Astrocyte (in vitro differentiated cells and primary cell): ENCODE data around the gene TAS1R1. TPM values are rescaled to one million over a fixed set of nuclear protein-coding genes. Genes with fewer than 3 reads are reported as not detected.

Source experiments
- DNase-seq: peaks from one replicate; pipeline ENCODE4 v3.0.0-alpha.2; 2010; ENCODE audit warnings: low read depth
- FAIRE-seq: peaks from 2 replicates; lab custom pipeline; 2011; peaks lifted over from hg19 to GRCh38; lab: Jason Lieb, UNC
- H2AFZ ChIP-seq: 2 replicates; pipeline ENCODE4 v1.6.0; 2012; ENCODE audit warnings: low read depth, low read length, inconsistent platforms
- H3K27ac ChIP-seq: 2 replicates; pipeline ENCODE4 v1.5.1; 2011; ENCODE audit warnings: low read depth, low read length, inconsistent platforms
- H3K27me3 ChIP-seq: 2 replicates; pipeline ENCODE4 v1.6.0; 2011; ENCODE audit warnings: low read length, inconsistent platforms; ENCODE audit not compliant: insufficient read depth
- H3K36me3 ChIP-seq: 2 replicates; pipeline ENCODE4 v1.5.1; 2011; ENCODE audit warnings: low read length, inconsistent platforms; ENCODE audit not compliant: insufficient read depth
- H3K4me1 ChIP-seq: 2 replicates; pipeline ENCODE4 v1.5.1; 2011; ENCODE audit warnings: low read length, inconsistent platforms; ENCODE audit not compliant: insufficient read depth
- H3K4me2 ChIP-seq: 2 replicates; pipeline ENCODE4 v1.6.0; 2012; ENCODE audit warnings: low read length, inconsistent platforms
- H3K4me3 ChIP-seq: 2 replicates; pipeline ENCODE4 v1.5.1; 2011; ENCODE audit warnings: low read depth, mild to moderate bottlenecking, low read length, inconsistent platforms; ENCODE audit not compliant: insufficient read depth
- H3K79me2 ChIP-seq: 2 replicates; pipeline ENCODE4 v1.6.0; 2012; ENCODE audit warnings: mild to moderate bottlenecking, low read length, inconsistent platforms; ENCODE audit not compliant: insufficient read depth
- H3K9ac ChIP-seq: 2 replicates; pipeline ENCODE4 v1.6.0; 2012; ENCODE audit warnings: mild to moderate bottlenecking, low read length, inconsistent platforms
- H3K9me3 ChIP-seq: 2 replicates; pipeline ENCODE4 v1.5.1; 2012; ENCODE audit warnings: low read depth, mild to moderate bottlenecking, low read length, inconsistent platforms; ENCODE audit not compliant: insufficient read depth
- H4K20me1 ChIP-seq: 2 replicates; pipeline ENCODE4 v1.6.0; 2012; ENCODE audit warnings: low read length, inconsistent platforms; ENCODE audit not compliant: insufficient read depth
- H3K27ac Mint-ChIP-seq: one replicate; pipeline ENCODE4 v1.8.0; 2021; ENCODE audit warnings: mild to moderate bottlenecking, mixed read lengths; ENCODE audit not compliant: unreplicated experiment
- H3K27me3 Mint-ChIP-seq: one replicate; pipeline ENCODE4 v1.8.0; 2021; ENCODE audit warnings: low read depth, mixed read lengths; ENCODE audit not compliant: unreplicated experiment
- H3K36me3 Mint-ChIP-seq: one replicate; pipeline ENCODE4 v1.8.0; 2021; ENCODE audit warnings: low read depth, mixed read lengths; ENCODE audit not compliant: unreplicated experiment
- H3K4me1 Mint-ChIP-seq: one replicate; pipeline ENCODE4 v1.8.0; 2021; ENCODE audit warnings: low read depth, mixed read lengths; ENCODE audit not compliant: unreplicated experiment
- H3K4me3 Mint-ChIP-seq: one replicate; pipeline ENCODE4 v1.8.0; 2021; ENCODE audit warnings: mild to moderate bottlenecking, moderate library complexity, mixed read lengths; ENCODE audit not compliant: unreplicated experiment
- H3K9me3 Mint-ChIP-seq: one replicate; pipeline ENCODE4 v1.8.0; 2021; ENCODE audit warnings: mild to moderate bottlenecking, mixed read lengths; ENCODE audit not compliant: unreplicated experiment
- CTCF ChIP-seq: IDR thresholded peaks from 2 replicates; pipeline ENCODE4 v1.5.1; 2011; ENCODE audit warnings: low read depth, mild to moderate bottlenecking, inconsistent platforms, low read length, moderate library complexity; ENCODE audit not compliant: insufficient read depth
- EZH2 ChIP-seq: IDR thresholded peaks from 2 replicates; pipeline ENCODE4 v1.6.1; 2012; ENCODE audit warnings: mild to moderate bottlenecking, low read length, inconsistent platforms; ENCODE audit not compliant: insufficient read depth
- total RNA-seq: library from RNA; stranded (reverse); gene quantifications from 2 replicates; pipeline ENCODE4 v1.2.1, GENCODE V29; 2021

TAS1R1 gene
- total RNA-seq, 1 donor from 2014 or later: not detected

- H3K27ac Mint-ChIP-seq: no peak overlapping the region
- no peak overlapping the region for H3K4me3 Mint-ChIP-seq
- Histone ChIP-seq H3K4me1 (no peaks in the 10 kb centered on the region), H3K9ac (no peak overlapping the region), H3K4me2 (no peak overlapping the region), H3K4me3 (no peak overlapping the region), H2AFZ (no peak overlapping the region), H3K27me3 (peaks cover 3% of the 10 kb centered on the region), H3K36me3 (no peaks in the 10 kb centered on the region), H3K9me3 (peaks cover 5% of the 10 kb centered on the region), H3K27ac (no peak overlapping the region), H3K79me2 (no peaks in the 10 kb centered on the region), H4K20me1 (no peaks in the 10 kb centered on the region)
- FAIRE-seq (no peak), DNase-seq (no peak)
- peaks cover 10% of the 10 kb centered on the region for H3K4me1 Mint-ChIP-seq
- H3K9me3 Mint-ChIP-seq: peaks cover 4% of the 10 kb centered on the region
- H3K36me3 Mint-ChIP-seq: no peaks in the 10 kb centered on the region
- H3K27me3 Mint-ChIP-seq: peaks cover 33% of the 10 kb centered on the region
- TF ChIP-seq CTCF: no peak
- no peak for TF ChIP-seq EZH2
Observed at GRCh38 chr1:6572653-6573383, 17.7 kb downstream of the TAS1R1 start.

- Mint-ChIP-seq H3K36me3 (no peaks in the 10 kb centered on the region), H3K27ac (no peak overlapping the region), H3K9me3 (no peaks in the 10 kb centered on the region), H3K27me3 (peaks cover 22% of the 10 kb centered on the region), H3K4me3 (no peak overlapping the region), H3K4me1 (peaks cover 18% of the 10 kb centered on the region)
- Histone ChIP-seq H3K9me3 (peaks cover 5% of the 10 kb centered on the region), H3K4me2 (no peak overlapping the region), H4K20me1 (no peaks in the 10 kb centered on the region), H3K4me1 (no peaks in the 10 kb centered on the region), H3K27me3 (peaks cover 3% of the 10 kb centered on the region), H3K9ac (no peak overlapping the region), H3K36me3 (no peaks in the 10 kb centered on the region), H2AFZ (no peak overlapping the region), H3K4me3 (no peak overlapping the region), H3K79me2 (no peaks in the 10 kb centered on the region), H3K27ac (no peak overlapping the region)
- DNase-seq (no peak), FAIRE-seq (no peak)
- TF ChIP-seq EZH2: no peak
- TF ChIP-seq CTCF: no peak
Observed at GRCh38 chr1:6574025-6574620, 19.0 kb downstream of the TAS1R1 start.

- Histone ChIP-seq H3K4me2 (no peak overlapping the region), H3K27me3 (peaks cover 3% of the 10 kb centered on the region), H3K9me3 (peaks cover 5% of the 10 kb centered on the region), H3K36me3 (no peaks in the 10 kb centered on the region), H4K20me1 (no peaks in the 10 kb centered on the region), H3K4me3 (no peak overlapping the region), H3K79me2 (no peaks in the 10 kb centered on the region), H3K4me1 (peaks cover 5% of the 10 kb centered on the region), H2AFZ (no peak overlapping the region), H3K27ac (no peak overlapping the region), H3K9ac (no peak overlapping the region)
- Mint-ChIP-seq H3K27ac (no peak overlapping the region), H3K9me3 (no peaks in the 10 kb centered on the region), H3K36me3 (no peaks in the 10 kb centered on the region), H3K4me3 (no peak overlapping the region), H3K4me1 (peaks cover 22% of the 10 kb centered on the region), H3K27me3 (peaks cover 16% of the 10 kb centered on the region)
- TF ChIP-seq EZH2 (no peak), CTCF (no peak)
- FAIRE-seq: no peak
- DNase-seq: no peak
Observed at GRCh38 chr1:6574818-6575217, 19.7 kb downstream of the TAS1R1 start.
